Measurements from ENCODE around the gene KIRREL1.

DNA sequence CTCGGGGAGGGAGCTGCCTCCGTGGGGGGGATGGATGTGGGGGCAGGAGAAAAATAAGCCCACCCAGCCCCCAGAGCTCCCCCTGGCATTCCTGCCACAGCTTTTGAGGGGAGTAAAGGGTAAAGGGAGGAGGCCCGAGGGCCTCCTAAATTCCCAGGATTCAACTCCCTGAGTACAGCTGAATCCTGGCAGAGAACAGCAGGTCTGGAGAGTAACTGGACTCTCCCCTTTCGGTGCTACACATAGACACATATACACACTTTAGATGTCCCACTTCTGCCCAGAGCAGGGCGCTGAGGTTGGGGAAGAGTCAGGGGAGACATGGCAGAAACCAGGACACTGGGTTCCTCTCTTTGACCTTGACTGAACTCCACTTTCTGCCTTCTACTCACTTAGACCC lies 3.0 kb downstream of the KIRREL1 start:
- TF ChIP-seq, protein P1, sequence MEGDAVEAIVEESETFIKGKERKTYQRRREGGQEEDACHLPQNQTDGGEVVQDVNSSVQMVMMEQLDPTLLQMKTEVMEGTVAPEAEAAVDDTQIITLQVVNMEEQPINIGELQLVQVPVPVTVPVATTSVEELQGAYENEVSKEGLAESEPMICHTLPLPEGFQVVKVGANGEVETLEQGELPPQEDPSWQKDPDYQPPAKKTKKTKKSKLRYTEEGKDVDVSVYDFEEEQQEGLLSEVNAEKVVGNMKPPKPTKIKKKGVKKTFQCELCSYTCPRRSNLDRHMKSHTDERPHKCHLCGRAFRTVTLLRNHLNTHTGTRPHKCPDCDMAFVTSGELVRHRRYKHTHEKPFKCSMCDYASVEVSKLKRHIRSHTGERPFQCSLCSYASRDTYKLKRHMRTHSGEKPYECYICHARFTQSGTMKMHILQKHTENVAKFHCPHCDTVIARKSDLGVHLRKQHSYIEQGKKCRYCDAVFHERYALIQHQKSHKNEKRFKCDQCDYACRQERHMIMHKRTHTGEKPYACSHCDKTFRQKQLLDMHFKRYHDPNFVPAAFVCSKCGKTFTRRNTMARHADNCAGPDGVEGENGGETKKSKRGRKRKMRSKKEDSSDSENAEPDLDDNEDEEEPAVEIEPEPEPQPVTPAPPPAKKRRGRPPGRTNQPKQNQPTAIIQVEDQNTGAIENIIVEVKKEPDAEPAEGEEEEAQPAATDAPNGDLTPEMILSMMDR (conservative IDR thresholded peaks at IDR 0.05; ENCODE audit: low read depth, low read length) = no peak
- TF ChIP-seq EZH2 (IDR thresholded peaks at IDR 0.05; ENCODE audit: borderline replicate concordance, low read depth, low read length, poor library complexity, severe bottlenecking) = no peak
